Measurements from ENCODE around the gene TSPAN14.

TSPAN14 gene

DNA sequence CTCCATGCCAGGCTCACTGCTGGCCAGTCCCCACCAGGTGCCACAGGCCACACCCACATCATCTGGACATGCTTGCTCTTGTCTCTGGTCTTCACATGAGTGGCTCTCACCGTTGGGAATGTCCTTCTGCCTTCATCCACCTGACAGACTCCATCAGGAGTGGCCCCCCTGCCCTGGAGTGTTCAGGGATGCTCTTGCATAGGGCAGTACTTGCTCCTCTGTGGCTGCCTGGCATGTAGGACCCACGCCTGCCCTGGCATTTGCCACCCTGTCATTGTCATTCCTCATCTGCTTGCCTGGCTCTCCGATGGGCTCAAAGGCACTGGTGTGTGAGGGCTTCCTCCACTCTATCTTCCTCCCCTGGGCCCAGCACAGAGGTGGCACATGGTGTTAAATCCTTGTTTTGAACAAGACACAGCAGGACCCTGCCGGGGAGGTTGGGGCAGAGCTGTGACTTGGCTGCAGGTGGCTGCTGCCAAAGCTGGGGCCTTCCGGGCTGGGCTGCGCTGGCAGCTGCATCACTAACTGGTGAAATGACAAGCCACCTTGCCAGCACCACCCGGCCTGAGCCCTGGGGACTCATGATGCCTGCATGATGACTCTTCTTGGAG, 85.4 kb downstream of the TSPAN14 start:
- H2AFZ ChIP-seq (ENCODE audit: insufficient read depth, low read length, poor library complexity) = no peak overlapping the region
- no peak overlapping the region for H2AK5ac ChIP-seq (ENCODE audit: low read length)
- no peak overlapping the region for H4K91ac ChIP-seq (ENCODE audit: low read depth, low read length)
- H4K8ac ChIP-seq (ENCODE audit: low read depth, low read length) = no peak overlapping the region
- no peak overlapping the region for H3K27ac ChIP-seq (ENCODE audit: low read depth, low read length)
- H3K79me1 ChIP-seq (ENCODE audit: low read length) = peaks cover 2% of the 10 kb centered on the region
- no peak overlapping the region for H4K12ac ChIP-seq (ENCODE audit: low read depth, low read length)
- H3K36me3 ChIP-seq (ENCODE audit: control insufficient read depth in 1 of 2, insufficient read depth in 2 of 2, low read length in 2 of 2) = no peaks in the 10 kb centered on the region
- DNase-seq = no peak
- no peak overlapping the region for H2BK5ac ChIP-seq (ENCODE audit: low read depth, low read length, poor library complexity)
- no peak overlapping the region for H2BK12ac ChIP-seq (ENCODE audit: low read length)
- no CpG with 5 or more reads among the region's 7 CpGs for WGBS (ENCODE audit: extremely low coverage, insufficient coverage, insufficient read length)
- no peak overlapping the region for H3K9ac ChIP-seq (ENCODE audit: low read length)
- no peaks in the 10 kb centered on the region for H3K27me3 ChIP-seq (ENCODE audit: insufficient read depth, low read length)
- H2BK120ac ChIP-seq (ENCODE audit: insufficient read depth, low read length, poor library complexity) = no peak overlapping the region
- H3K9me3 ChIP-seq (ENCODE audit: insufficient read depth, low read depth, low read length) = peaks cover 11% of the 10 kb centered on the region
- no peak overlapping the region for H3K23ac ChIP-seq (ENCODE audit: low read length)
- no peak overlapping the region for H3K14ac ChIP-seq (ENCODE audit: low read length)
- H3K79me2 ChIP-seq (ENCODE audit: control insufficient read depth, insufficient read depth, low read length, poor library complexity) = no peaks in the 10 kb centered on the region
- no peak overlapping the region for H3K4me2 ChIP-seq (ENCODE audit: low read length)
- peaks cover 9 to 13% of the 10 kb centered on the region in 2 experiments for H3K4me1 ChIP-seq (ENCODE audit: control insufficient read depth in 1 of 2, insufficient read depth in 2 of 2, low read length in 2 of 2)
- no peak overlapping the region for H3K18ac ChIP-seq (ENCODE audit: low read length)
- H3K4me3 ChIP-seq (ENCODE audit: low read depth, low read length) = no peak overlapping the region
- no peak overlapping the region for H3K4ac ChIP-seq (ENCODE audit: low read depth, low read length)

DNA sequence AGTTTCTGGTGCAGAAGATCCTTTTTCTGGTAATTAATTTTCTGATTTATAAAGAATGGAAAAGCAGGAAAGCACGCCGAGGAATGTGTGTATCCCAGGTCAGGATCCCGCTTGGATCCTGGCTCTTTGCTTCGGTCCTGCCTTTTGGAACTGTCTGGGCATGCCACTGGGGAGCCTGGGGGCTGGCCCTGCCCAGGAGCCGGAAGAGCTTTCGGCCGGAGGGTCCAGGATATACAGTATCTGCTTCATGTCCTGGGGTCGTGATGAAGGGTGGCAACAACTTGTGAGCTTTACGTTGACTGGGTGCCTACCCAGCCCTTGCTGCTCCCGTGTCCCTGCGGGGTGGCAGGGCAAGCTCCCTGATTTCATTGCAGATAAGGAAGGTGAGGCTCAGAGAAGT, 86.0 kb downstream of the TSPAN14 start:
- no peak overlapping the region for H3K4me2 ChIP-seq (ENCODE audit: low read length)

DNA sequence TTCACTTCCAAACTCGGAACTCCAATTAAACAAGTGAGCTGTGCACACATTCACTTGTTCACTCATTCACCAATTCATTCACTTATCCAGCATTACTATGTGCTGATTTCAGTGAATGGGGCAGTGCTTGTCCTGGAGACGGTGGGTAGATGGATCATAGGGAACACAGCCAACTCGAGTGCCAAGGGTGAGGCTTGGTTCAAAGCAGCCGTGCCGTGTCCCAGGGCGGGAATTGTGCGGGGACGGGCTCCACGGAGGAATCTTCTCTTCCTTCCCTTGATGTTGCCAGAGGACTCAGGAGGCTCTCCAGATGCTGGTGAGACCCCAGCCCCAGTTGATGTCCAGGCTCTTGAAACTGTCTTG, 86.5 kb downstream of the TSPAN14 start:
- no peak overlapping the region for H2AK5ac ChIP-seq (ENCODE audit: low read length)
- H3K4me3 ChIP-seq (ENCODE audit: low read depth, low read length) = no peak overlapping the region
- H2BK12ac ChIP-seq (ENCODE audit: low read length) = no peak overlapping the region
- no peak overlapping the region for H3K9ac ChIP-seq (ENCODE audit: low read length)
- DNase-seq = no peak
- H3K18ac ChIP-seq (ENCODE audit: low read length) = no peak overlapping the region
- H3K14ac ChIP-seq (ENCODE audit: low read length) = no peak overlapping the region
- no peaks in the 10 kb centered on the region for H3K36me3 ChIP-seq (ENCODE audit: control insufficient read depth in 1 of 2, insufficient read depth in 2 of 2, low read length in 2 of 2)
- H3K9me3 ChIP-seq (ENCODE audit: insufficient read depth, low read depth, low read length) = peaks cover 13% of the 10 kb centered on the region
- peaks cover 2% of the 10 kb centered on the region for H3K79me1 ChIP-seq (ENCODE audit: low read length)
- H3K4me2 ChIP-seq (ENCODE audit: low read length) = no peak overlapping the region
- H2BK5ac ChIP-seq (ENCODE audit: low read depth, low read length, poor library complexity) = no peak overlapping the region
- no peak overlapping the region for H2AFZ ChIP-seq (ENCODE audit: insufficient read depth, low read length, poor library complexity)
- no peak overlapping the region for H3K4ac ChIP-seq (ENCODE audit: low read depth, low read length)
- no peak overlapping the region for H4K91ac ChIP-seq (ENCODE audit: low read depth, low read length)
- H2BK120ac ChIP-seq (ENCODE audit: insufficient read depth, low read length, poor library complexity) = no peak overlapping the region
- no peak overlapping the region for H3K27ac ChIP-seq (ENCODE audit: low read depth, low read length)
- no peak overlapping the region for H4K12ac ChIP-seq (ENCODE audit: low read depth, low read length)
- WGBS (ENCODE audit: extremely low coverage, insufficient coverage, insufficient read length) = no CpG with 5 or more reads among the region's 9 CpGs
- no peak overlapping the region for H4K8ac ChIP-seq (ENCODE audit: low read depth, low read length)
- H3K79me2 ChIP-seq (ENCODE audit: control insufficient read depth, insufficient read depth, low read length, poor library complexity) = no peaks in the 10 kb centered on the region
- no peaks in the 10 kb centered on the region for H3K27me3 ChIP-seq (ENCODE audit: insufficient read depth, low read length)
- peaks cover 9 to 13% of the 10 kb centered on the region in 2 experiments for H3K4me1 ChIP-seq (ENCODE audit: control insufficient read depth in 1 of 2, insufficient read depth in 2 of 2, low read length in 2 of 2)
- no peak overlapping the region for H3K23ac ChIP-seq (ENCODE audit: low read length)

More for the DNA sequence above, 86.0 kb downstream of the TSPAN14 start:
- Histone ChIP-seq H3K27ac (ENCODE audit: low read depth, low read length) (no peak overlapping the region), H4K12ac (ENCODE audit: low read depth, low read length) (no peak overlapping the region), H3K4me3 (ENCODE audit: low read depth, low read length) (no peak overlapping the region), H2AK5ac (ENCODE audit: low read length) (no peak overlapping the region), H3K36me3 (ENCODE audit: control insufficient read depth in 1 of 2, insufficient read depth in 2 of 2, low read length in 2 of 2) (no peaks in the 10 kb centered on the region), H3K9me3 (ENCODE audit: insufficient read depth, low read depth, low read length) (peaks cover 13% of the 10 kb centered on the region), H3K18ac (ENCODE audit: low read length) (no peak overlapping the region), H3K9ac (ENCODE audit: low read length) (no peak overlapping the region), H2BK5ac (ENCODE audit: low read depth, low read length, poor library complexity) (no peak overlapping the region), H3K4me1 (ENCODE audit: control insufficient read depth in 1 of 2, insufficient read depth in 2 of 2, low read length in 2 of 2) (peaks cover 9 to 13% of the 10 kb centered on the region in 2 experiments), H4K91ac (ENCODE audit: low read depth, low read length) (no peak overlapping the region), H3K14ac (ENCODE audit: low read length) (no peak overlapping the region), H4K8ac (ENCODE audit: low read depth, low read length) (no peak overlapping the region), H2AFZ (ENCODE audit: insufficient read depth, low read length, poor library complexity) (no peak overlapping the region), H2BK12ac (ENCODE audit: low read length) (no peak overlapping the region), H3K23ac (ENCODE audit: low read length) (no peak overlapping the region), H2BK120ac (ENCODE audit: insufficient read depth, low read length, poor library complexity) (no peak overlapping the region), H3K79me1 (ENCODE audit: low read length) (peaks cover 2% of the 10 kb centered on the region), H3K4ac (ENCODE audit: low read depth, low read length) (no peak overlapping the region), H3K27me3 (ENCODE audit: insufficient read depth, low read length) (no peaks in the 10 kb centered on the region), H3K79me2 (ENCODE audit: control insufficient read depth, insufficient read depth, low read length, poor library complexity) (no peaks in the 10 kb centered on the region)
- WGBS (ENCODE audit: extremely low coverage, insufficient coverage, insufficient read length) = no CpG with 5 or more reads among the region's 11 CpGs
- DNase-seq = no peak

DNA sequence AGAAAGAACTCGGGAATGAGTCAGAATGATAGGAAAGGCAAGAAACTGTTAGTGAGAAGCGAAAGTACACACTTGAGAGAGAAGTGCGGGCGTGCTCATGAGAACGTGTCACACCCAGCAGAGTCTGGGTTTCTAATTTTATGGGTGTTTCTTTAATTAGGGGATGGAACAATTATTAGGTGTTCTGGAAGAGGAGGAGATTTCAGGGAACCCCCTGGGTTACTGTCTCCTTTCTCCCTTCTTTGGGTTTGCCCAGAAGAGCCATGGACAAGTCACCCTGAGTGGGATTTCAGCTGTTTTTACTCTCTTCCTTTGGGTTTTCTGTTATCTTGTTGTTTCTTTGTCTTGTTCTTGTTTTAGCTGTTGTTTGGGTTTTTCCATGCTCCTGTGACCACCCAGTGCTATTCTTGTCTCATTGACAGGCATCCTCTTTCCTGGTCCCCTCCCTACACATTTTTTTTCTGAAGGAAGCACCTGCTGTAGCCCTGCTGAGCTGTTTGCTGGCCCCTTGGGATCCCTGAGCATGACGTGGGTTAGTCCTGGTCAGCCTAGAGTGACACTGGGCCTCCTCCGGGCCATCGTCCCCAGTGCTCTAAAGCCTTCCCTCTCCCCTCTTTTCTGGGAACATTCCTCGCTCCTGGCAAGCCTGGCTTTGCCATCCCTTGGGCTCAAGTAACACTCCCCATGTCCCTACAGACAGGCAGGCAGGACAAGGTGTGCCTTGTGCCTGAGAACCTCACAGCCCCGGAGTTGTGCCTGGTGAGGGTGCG, 87.1 kb downstream of the TSPAN14 start:
- H3K9me3 ChIP-seq (ENCODE audit: insufficient read depth, low read depth, low read length) = peaks cover 8% of the 10 kb centered on the region
- H3K27ac ChIP-seq (ENCODE audit: low read depth, low read length) = no peak overlapping the region
- H3K14ac ChIP-seq (ENCODE audit: low read length) = no peak overlapping the region
- peaks cover 2% of the 10 kb centered on the region for H3K79me1 ChIP-seq (ENCODE audit: low read length)
- H3K4me3 ChIP-seq (ENCODE audit: low read depth, low read length) = no peak overlapping the region
- H2AK5ac ChIP-seq (ENCODE audit: low read length) = no peak overlapping the region
- no peak overlapping the region for H4K8ac ChIP-seq (ENCODE audit: low read depth, low read length)
- no peak overlapping the region for H3K9ac ChIP-seq (ENCODE audit: low read length)
- no peak overlapping the region for H3K23ac ChIP-seq (ENCODE audit: low read length)
- no CpG with 5 or more reads among the region's 11 CpGs for WGBS (ENCODE audit: extremely low coverage, insufficient coverage, insufficient read length)
- H2BK12ac ChIP-seq (ENCODE audit: low read length) = no peak overlapping the region
- H4K12ac ChIP-seq (ENCODE audit: low read depth, low read length) = no peak overlapping the region
- no peak overlapping the region for H4K91ac ChIP-seq (ENCODE audit: low read depth, low read length)
- H3K79me2 ChIP-seq (ENCODE audit: control insufficient read depth, insufficient read depth, low read length, poor library complexity) = no peaks in the 10 kb centered on the region
- H2BK120ac ChIP-seq (ENCODE audit: insufficient read depth, low read length, poor library complexity) = no peak overlapping the region
- no peaks in the 10 kb centered on the region for H3K27me3 ChIP-seq (ENCODE audit: insufficient read depth, low read length)
- H2AFZ ChIP-seq (ENCODE audit: insufficient read depth, low read length, poor library complexity) = no peak overlapping the region
- no peak overlapping the region for H2BK5ac ChIP-seq (ENCODE audit: low read depth, low read length, poor library complexity)
- no peak overlapping the region for H3K4me2 ChIP-seq (ENCODE audit: low read length)
- no peak overlapping the region for H3K4ac ChIP-seq (ENCODE audit: low read depth, low read length)
- H3K4me1 ChIP-seq (ENCODE audit: control insufficient read depth in 1 of 2, insufficient read depth in 2 of 2, low read length in 2 of 2) = peaks cover 9 to 13% of the 10 kb centered on the region in 2 experiments
- H3K36me3 ChIP-seq (ENCODE audit: control insufficient read depth in 1 of 2, insufficient read depth in 2 of 2, low read length in 2 of 2) = no peaks in the 10 kb centered on the region
- no peak overlapping the region for H3K18ac ChIP-seq (ENCODE audit: low read length)
- no peak for DNase-seq
